ENCODE results near the gene ESRRA. TPM values are rescaled to one million over a fixed set of nuclear protein-coding genes. Genes with fewer than 3 reads are reported as not detected.

ESRRA gene
- total and polyA plus RNA-seq, 9 of the 15 experiments (the other 6 are each of a cell fraction or from before 2014, with no cell fraction given): 0.27 to 89.7 (median 23.7) TPM

DNA sequence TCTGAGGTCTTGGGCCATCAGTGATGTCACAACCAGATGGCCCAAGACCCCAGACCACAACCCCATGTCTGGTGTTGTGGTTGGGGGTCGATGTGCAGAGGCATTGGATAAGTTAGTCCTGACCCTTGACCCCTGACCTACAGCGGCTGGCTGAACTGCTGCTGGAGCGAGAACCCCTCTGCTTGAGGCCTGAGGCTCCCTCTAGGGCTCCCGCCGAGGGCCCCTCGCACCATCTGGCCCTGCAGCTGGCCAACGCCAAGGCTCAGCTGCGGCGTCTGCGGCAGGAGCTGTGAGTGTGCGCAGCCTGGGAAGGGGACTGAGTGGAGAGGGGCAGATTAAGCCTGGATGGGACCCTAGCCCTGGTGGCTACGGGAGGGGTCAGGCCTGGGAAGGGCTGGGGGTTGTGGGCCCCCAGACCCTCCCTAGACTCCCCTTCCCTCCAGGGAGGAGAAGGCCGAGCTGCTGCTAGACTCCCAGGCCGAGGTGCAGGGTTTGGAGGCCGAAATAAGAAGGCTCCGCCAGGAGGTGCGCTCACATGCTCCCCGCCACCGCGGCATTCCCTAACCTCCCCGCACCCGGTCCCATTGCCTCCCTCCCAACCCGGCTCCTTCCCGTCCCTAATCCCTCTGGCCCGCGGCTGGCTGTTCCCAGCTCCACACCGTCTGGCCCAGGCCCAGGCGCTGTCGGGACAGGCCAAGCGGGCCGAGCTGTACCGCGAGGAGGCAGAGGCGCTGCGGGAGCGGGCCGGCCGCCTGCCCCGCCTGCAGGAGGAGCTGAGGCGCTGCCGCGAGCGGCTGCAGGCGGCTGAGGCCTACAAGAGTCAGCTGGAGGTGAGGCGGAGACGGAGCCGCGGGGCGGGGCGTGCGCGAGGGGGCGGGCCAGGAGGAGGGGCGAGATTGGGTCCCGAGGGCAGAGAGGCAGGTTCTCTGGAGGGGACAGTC is 36.8 kb downstream of the ESRRA start (continued):
- TF ChIP-seq, protein P1, sequence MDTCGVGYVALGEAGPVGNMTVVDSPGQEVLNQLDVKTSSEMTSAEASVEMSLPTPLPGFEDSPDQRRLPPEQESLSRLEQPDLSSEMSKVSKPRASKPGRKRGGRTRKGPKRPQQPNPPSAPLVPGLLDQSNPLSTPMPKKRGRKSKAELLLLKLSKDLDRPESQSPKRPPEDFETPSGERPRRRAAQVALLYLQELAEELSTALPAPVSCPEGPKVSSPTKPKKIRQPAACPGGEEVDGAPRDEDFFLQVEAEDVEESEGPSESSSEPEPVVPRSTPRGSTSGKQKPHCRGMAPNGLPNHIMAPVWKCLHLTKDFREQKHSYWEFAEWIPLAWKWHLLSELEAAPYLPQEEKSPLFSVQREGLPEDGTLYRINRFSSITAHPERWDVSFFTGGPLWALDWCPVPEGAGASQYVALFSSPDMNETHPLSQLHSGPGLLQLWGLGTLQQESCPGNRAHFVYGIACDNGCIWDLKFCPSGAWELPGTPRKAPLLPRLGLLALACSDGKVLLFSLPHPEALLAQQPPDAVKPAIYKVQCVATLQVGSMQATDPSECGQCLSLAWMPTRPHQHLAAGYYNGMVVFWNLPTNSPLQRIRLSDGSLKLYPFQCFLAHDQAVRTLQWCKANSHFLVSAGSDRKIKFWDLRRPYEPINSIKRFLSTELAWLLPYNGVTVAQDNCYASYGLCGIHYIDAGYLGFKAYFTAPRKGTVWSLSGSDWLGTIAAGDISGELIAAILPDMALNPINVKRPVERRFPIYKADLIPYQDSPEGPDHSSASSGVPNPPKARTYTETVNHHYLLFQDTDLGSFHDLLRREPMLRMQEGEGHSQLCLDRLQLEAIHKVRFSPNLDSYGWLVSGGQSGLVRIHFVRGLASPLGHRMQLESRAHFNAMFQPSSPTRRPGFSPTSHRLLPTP (IDR thresholded peaks at IDR 0.05; ENCODE audit: borderline replicate concordance, extremely low read depth, insufficient read length): no peak
- TF ChIP-seq SOX6 (IDR thresholded peaks at IDR 0.05) (no peak), ZEB2 (IDR thresholded peaks at IDR 0.05) (no peak), ARID1B (IDR thresholded peaks at IDR 0.05) (0 out of 2 replicates have a peak, but pooled peaks have one; percentile 18), ZNF232 (CRISPR knock-in tag; IDR thresholded peaks at IDR 0.05) (no peak), SP2 (IDR thresholded peaks at IDR 0.05; ENCODE audit: extremely low read depth, low read depth, low read length, poor library complexity, severe bottlenecking) (no peak), GTF2E2 (tag; IDR thresholded peaks at IDR 0.05) (no peak), ZNF561 (CRISPR knock-in tag; conservative IDR thresholded peaks at IDR 0.05) (no peak), WHSC1 (IDR thresholded peaks at IDR 0.05; ENCODE audit: low read length) (no peak)
- TF ChIP-seq, protein P2, sequence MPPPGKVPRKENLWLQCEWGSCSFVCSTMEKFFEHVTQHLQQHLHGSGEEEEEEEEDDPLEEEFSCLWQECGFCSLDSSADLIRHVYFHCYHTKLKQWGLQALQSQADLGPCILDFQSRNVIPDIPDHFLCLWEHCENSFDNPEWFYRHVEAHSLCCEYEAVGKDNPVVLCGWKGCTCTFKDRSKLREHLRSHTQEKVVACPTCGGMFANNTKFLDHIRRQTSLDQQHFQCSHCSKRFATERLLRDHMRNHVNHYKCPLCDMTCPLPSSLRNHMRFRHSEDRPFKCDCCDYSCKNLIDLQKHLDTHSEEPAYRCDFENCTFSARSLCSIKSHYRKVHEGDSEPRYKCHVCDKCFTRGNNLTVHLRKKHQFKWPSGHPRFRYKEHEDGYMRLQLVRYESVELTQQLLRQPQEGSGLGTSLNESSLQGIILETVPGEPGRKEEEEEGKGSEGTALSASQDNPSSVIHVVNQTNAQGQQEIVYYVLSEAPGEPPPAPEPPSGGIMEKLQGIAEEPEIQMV (tag; conservative IDR thresholded peaks at IDR 0.05; ENCODE audit: low read depth): no peak
- TF ChIP-seq, protein P3, sequence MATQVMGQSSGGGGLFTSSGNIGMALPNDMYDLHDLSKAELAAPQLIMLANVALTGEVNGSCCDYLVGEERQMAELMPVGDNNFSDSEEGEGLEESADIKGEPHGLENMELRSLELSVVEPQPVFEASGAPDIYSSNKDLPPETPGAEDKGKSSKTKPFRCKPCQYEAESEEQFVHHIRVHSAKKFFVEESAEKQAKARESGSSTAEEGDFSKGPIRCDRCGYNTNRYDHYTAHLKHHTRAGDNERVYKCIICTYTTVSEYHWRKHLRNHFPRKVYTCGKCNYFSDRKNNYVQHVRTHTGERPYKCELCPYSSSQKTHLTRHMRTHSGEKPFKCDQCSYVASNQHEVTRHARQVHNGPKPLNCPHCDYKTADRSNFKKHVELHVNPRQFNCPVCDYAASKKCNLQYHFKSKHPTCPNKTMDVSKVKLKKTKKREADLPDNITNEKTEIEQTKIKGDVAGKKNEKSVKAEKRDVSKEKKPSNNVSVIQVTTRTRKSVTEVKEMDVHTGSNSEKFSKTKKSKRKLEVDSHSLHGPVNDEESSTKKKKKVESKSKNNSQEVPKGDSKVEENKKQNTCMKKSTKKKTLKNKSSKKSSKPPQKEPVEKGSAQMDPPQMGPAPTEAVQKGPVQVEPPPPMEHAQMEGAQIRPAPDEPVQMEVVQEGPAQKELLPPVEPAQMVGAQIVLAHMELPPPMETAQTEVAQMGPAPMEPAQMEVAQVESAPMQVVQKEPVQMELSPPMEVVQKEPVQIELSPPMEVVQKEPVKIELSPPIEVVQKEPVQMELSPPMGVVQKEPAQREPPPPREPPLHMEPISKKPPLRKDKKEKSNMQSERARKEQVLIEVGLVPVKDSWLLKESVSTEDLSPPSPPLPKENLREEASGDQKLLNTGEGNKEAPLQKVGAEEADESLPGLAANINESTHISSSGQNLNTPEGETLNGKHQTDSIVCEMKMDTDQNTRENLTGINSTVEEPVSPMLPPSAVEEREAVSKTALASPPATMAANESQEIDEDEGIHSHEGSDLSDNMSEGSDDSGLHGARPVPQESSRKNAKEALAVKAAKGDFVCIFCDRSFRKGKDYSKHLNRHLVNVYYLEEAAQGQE (IDR thresholded peaks at IDR 0.05; ENCODE audit: borderline replicate concordance): peak; percentile 94
- TF ChIP-seq, protein P3 (CRISPR knock-in tag; IDR thresholded peaks at IDR 0.05; ENCODE audit: low read depth): no peak
- TF ChIP-seq, protein P4, sequence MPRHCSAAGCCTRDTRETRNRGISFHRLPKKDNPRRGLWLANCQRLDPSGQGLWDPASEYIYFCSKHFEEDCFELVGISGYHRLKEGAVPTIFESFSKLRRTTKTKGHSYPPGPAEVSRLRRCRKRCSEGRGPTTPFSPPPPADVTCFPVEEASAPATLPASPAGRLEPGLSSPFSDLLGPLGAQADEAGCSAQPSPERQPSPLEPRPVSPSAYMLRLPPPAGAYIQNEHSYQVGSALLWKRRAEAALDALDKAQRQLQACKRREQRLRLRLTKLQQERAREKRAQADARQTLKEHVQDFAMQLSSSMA (CRISPR knock-in tag; IDR thresholded peaks at IDR 0.05): no peak
